ENCODE measurements around the gene DLGAP1. TPM values are rescaled to one million over a fixed set of nuclear protein-coding genes. Genes with fewer than 3 reads are reported as not detected.

Gene DLGAP1
- polyA plus RNA-seq, 1 of the 3 experiments (the other 2 are of a cell fraction): not detected

GRCh38 chr18:3873211-3873610 is 581.9 kb downstream of the DLGAP1 start:
- H3K4me2 ChIP-seq: no peak overlapping the region
- H3K27me3 ChIP-seq (ENCODE audit: insufficient read depth): peaks cover 47% of the 10 kb centered on the region; the same call in 1 of the 2 replicates
- H3K27ac ChIP-seq (ENCODE audit: low read depth in 2 of 2, low read length in 1 of 2): no peak overlapping the region
- no peaks in the 10 kb centered on the region for H3K9me2 ChIP-seq
- POLR2A ChIA-PET: no interaction called here
- H4K20me1 ChIP-seq (ENCODE audit: insufficient read depth): no peaks in the 10 kb centered on the region
- no peak overlapping the region for H3K4me3 ChIP-seq (ENCODE audit: low read depth in 2 of 2, low read length in 1 of 2)
- H3K36me3 ChIP-seq (replicated peaks in 1 of 2; ENCODE audit: control insufficient read depth in 1 of 2, insufficient read depth in 2 of 2, low read length in 1 of 2): no peaks in the 10 kb centered on the region
- no peaks in the 10 kb centered on the region for H3K9me3 ChIP-seq
- H3K4me1 ChIP-seq (ENCODE audit: control insufficient read depth in 1 of 2, insufficient read depth in 2 of 2, low read depth in 1 of 2, low read length in 1 of 2): no peaks in the 10 kb centered on the region; a peak in 1 of 4 replicates
- CTCF ChIA-PET: no interaction called here
- DNase-seq: no peak
- H2AFZ ChIP-seq (ENCODE audit: low read depth): no peak overlapping the region
- H3K9ac ChIP-seq: no peak overlapping the region
- H3F3A ChIP-seq (replicated peaks; ENCODE audit: insufficient read depth): no peaks in the 10 kb centered on the region
- H3K79me2 ChIP-seq (ENCODE audit: insufficient read depth): no peaks in the 10 kb centered on the region
- TF ChIP-seq PBX3 (IDR thresholded peaks at IDR 0.05) (no peak), YY1 (IDR thresholded peaks at IDR 0.05; ENCODE audit: low read depth) (no peak), FOXJ3 (CRISPR knock-in tag; IDR thresholded peaks at IDR 0.05) (no peak), MXI1 (IDR thresholded peaks at IDR 0.05; ENCODE audit: low read depth, low read length) (no peak), EP300 (IDR thresholded peaks at IDR 0.05; ENCODE audit: borderline replicate concordance in 1 of 2, low read depth in 1 of 2, low read length in 1 of 2) (no peak), TAF1 (IDR thresholded peaks at IDR 0.05; ENCODE audit: borderline replicate concordance, low read depth, low read length) (no peak), GABPA (IDR thresholded peaks at IDR 0.05; ENCODE audit: low read depth) (no peak), TEAD4 (IDR thresholded peaks at IDR 0.05; ENCODE audit: borderline replicate concordance, insufficient read depth) (no peak), POLR2AphosphoS5 (IDR thresholded peaks at IDR 0.05; ENCODE audit: low read depth, low read length) (no peak), RXRA (IDR thresholded peaks at IDR 0.05; ENCODE audit: borderline replicate concordance, low read depth) (no peak), MAX (IDR thresholded peaks at IDR 0.05; ENCODE audit: low read depth) (no peak), RAD21 (IDR thresholded peaks at IDR 0.05; ENCODE audit: low read length) (no peak), EZH2phosphoT487 (IDR thresholded peaks at IDR 0.05; ENCODE audit: borderline replicate concordance, low read depth) (no peak), CHD2 (IDR thresholded peaks at IDR 0.05; ENCODE audit: low read length, partially characterized antibody) (no peak), RCOR1 (IDR thresholded peaks at IDR 0.05; ENCODE audit: low read length) (no peak), JUND (IDR thresholded peaks at IDR 0.05) (no peak), USF1 (IDR thresholded peaks at IDR 0.05; ENCODE audit: borderline replicate concordance, low read depth) (no peak), USF2 (IDR thresholded peaks at IDR 0.05; ENCODE audit: borderline replicate concordance, low read depth, low read length) (no peak), NFIC (IDR thresholded peaks at IDR 0.05; ENCODE audit: borderline replicate concordance) (no peak), CTCF (IDR thresholded peaks at IDR 0.05) (no peak)
